Kidney capillary endothelial cell (primary cell): Measurements from ENCODE around the gene CORO2B.
A peak's percentile ranks its signal among the peaks of the same experiment; 100 is the strongest.
"Not testable (repeated sequence)": the region's sequence is repeated elsewhere in the genome, so short reads cannot be mapped to it uniquely, and the experiment has no call there.

Source experiments
- DNase-seq: peaks from one replicate; pipeline ENCODE4 v3.0.0-alpha.2; 2018; ENCODE audit warnings: low spot score

Gene CORO2B

DNA sequence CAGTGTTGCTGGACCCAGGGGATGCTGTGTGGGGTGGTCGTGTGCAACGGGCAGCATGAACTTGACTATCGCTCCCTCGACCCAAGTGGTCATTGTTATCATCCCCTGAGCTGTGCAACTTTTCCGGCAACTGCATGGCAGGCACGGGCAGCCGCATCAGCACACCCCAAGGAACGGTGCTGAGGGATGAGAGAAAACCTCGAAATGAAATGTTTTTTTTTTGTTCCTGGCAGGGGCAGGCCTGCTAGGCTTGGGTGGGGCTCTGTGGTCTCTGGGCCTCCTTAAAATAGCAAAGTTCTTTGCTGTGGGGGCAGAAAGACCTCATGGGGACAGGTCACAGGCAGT lies 51.4 kb downstream of the CORO2B start:
- DNase-seq: no peak

GRCh38 chr15:68630836-68631235 lies 52.0 kb downstream of the CORO2B start:
- DNase-seq: no peak

GRCh38 chr15:68631601-68632051 lies 52.8 kb downstream of the CORO2B start:
- DNase-seq: no peak

- DNase-seq: no peak
These were observed 53.3 kb downstream of the CORO2B start for GRCh38 chr15:68632101-68632500.

DNA sequence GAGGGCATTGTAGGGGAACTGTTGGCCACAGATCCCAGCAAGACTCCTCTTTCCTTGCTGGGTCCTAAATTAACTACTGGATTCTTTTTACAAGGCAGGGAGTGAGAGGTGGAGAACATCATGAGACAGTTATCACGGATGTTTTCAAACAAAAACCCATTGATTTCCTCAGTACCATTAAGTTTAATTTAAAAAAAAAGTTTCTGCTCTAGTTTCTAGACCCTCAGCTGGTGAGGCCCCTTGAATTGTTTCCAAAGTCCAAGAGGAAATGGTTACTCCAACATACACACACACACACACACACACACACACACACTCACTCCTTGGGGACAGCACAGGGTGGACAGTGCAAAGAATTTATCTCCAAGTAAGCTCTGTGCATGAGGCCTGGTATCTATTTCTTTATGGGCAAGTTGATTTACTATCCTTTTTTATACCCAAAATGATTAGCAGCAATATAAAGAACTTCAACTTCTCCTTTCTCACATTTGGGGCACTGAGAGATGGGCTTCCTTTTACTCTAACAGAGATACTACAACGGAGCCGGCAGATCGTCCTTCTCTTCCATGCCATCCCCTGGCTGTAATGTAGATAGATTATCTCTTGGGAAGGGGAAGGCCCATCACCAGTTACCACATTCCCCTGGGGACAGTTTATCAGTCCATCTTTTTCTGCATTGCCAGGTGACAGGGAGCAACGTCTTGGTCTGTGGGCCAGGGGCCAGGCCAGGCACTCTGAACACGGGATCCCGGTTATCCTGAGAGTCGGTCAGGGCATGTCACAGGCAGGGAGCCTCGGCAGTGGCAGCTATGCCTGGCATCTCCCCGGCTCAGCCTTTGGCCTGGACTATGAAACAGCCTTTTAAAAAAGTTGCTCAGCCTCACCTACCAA lies 54.7 kb downstream of the CORO2B start:
- DNase-seq: no peak

GRCh38 chr15:68634122-68634482 lies 55.3 kb downstream of the CORO2B start:
- DNase-seq: no peak

- DNase-seq: no peak
These were observed 55.7 kb downstream of the CORO2B start for GRCh38 chr15:68634531-68634930.

- no peak for DNase-seq
These were observed 56.3 kb downstream of the CORO2B start for GRCh38 chr15:68635141-68635540.

GRCh38 chr15:68636256-68636655 lies 57.5 kb downstream of the CORO2B start:
- DNase-seq: no peak

- no peak for DNase-seq
These were observed 59.1 kb downstream of the CORO2B start for GRCh38 chr15:68637767-68638404.

- no peak for DNase-seq
These were observed 60.2 kb downstream of the CORO2B start for GRCh38 chr15:68638953-68639515.

DNA sequence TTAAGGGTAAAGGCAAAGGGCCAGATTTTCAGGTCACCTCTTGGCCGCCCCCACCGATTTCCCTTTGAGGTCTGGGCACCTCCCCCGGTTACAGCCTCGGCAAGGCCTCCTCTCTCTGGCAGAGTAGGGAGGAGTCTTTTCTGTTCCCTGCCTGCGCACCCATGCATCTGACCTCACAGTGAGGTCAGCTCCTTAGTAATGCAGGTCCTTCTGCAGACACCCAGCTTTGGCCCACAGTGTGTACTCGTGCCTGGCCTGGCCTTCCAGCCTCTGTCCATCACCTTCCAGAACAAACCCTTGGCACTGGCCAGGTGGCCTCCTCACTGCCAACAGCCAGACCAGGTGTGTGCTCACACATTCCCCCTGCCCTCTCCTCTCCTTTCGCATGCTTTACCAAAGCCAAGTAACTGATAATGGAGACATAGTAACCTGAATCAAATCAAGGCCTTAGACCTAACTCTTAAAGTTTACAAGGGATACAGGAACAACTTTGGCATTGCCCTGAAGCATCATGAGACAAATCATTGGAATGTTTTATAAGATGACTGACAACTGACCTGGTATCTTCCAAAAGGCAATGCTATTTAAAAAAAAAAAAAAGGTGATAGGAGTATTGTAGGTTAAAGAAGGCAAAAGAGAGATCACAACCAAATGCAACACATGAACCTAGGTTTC lies 61.3 kb downstream of the CORO2B start:
- no peak for DNase-seq

GRCh38 chr15:68640791-68641331 lies 62.1 kb downstream of the CORO2B start:
- no peak for DNase-seq

DNA sequence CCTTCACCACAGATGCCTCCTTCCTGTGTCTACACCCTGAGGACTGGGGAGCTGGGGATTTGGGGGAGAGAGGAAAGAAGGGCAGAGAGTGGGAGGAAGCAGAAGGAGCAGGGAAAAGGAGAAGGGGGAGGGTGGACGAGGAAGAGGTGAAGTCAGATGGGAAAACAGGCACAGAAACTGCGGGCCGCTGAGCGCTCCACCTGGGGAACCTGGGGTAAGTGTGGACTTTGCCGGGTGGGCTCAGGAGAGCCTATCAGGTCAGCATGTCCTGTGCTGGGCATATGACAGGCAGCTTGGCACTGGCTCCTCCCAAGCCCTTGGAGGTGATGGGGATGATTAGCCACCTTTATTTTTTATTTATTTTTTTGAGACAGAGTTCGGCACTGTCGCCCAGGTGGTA lies 62.6 kb downstream of the CORO2B start:
- DNase-seq: no peak

- no peak for DNase-seq
These were observed 63.7 kb downstream of the CORO2B start for GRCh38 chr15:68642491-68642845.

GRCh38 chr15:68643216-68643830 lies 64.5 kb downstream of the CORO2B start:
- no peak for DNase-seq

- peak; percentile 21 for DNase-seq
These were observed 65.5 kb downstream of the CORO2B start for GRCh38 chr15:68644083-68644904.

DNA sequence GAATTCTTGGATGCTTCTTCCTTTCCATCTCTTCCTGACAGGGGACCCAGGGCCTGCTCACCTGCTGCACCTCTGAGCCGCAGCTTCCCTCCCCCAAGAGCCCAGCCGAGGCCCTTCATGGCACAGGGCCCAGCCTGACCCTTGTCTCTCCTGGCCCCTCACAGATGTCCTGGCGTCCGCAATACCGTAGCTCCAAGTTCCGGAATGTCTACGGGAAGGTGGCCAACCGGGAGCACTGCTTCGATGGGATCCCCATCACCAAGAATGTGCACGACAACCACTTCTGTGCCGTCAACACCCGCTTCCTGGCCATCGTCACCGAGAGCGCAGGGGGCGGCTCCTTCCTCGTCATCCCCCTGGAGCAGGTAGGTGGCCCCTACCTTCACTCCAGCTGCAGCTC lies 66.2 kb downstream of the CORO2B start:
- no peak for DNase-seq

- DNase-seq: no peak
These were observed 67.4 kb downstream of the CORO2B start for GRCh38 chr15:68646156-68646555.

DNA sequence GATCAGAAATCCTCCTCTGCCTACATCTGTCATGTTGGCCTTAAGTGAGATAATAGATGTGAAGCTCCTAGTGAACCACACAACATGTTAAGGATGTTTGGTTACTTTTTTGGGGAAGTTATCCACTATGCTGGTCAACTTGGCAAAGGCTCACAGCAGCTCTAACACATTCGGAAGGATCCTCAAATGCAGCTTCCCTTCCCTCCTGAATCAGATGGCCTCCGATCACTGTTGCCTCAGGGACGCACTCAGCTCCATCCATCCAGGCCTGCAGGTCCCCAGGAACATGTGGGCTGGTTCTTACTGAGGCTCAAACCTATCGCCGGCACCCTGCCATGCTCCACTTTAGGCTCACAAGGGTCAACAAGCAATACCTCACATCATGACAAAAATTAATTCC lies 67.9 kb downstream of the CORO2B start:
- DNase-seq: no peak

DNA sequence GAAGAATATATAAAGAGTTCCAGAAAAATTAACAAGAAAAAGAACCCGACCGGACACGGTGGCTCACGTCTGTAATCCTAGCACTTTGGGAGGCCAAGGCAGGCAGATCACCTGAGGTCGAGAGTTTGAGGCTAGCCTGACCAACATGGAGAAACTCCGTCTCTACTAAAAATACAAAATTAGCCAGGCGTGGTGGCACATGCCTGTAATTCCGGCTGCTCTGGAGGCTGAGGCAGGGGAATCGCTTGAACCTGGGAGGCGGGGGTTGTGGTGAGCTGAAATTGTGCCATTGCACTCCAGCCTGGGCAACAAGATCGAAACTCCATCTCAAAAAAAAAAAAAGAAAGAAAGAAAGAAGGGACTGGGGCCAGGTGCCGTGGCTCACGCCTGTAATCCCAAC lies 68.6 kb downstream of the CORO2B start:
- DNase-seq: not testable (repeated sequence)
